Left lung (tissue), 10 donors: Measurements from ENCODE around the gene TAL1. TPM values are rescaled to one million over a fixed set of nuclear protein-coding genes. Genes with fewer than 3 reads are reported as not detected.

Source experiments
- ATAC-seq: fragments of 200-7000 bp; cut with Tn5 transposase; one replicate; pipeline ENCODE4 v1.9.1; 2020; ENCODE audit warnings: moderate library complexity
- DNase-seq, 4 donors: peaks; one replicate each; pipeline ENCODE4 v3.0.0-alpha.2; 2013 to 2020
- H3K27ac ChIP-seq, 2 donors: fragments of 200-600 bp; sonication (generic) in 1 of 2; one replicate each; pipeline versions ENCODE4 v1.5.0 to v1.8.0; 2020 to 2021
- H3K27me3 ChIP-seq, 2 donors: fragments of 200-600 bp; sonication (generic) in 1 of 2; one replicate each; pipeline versions ENCODE4 v1.5.0 to v1.8.0; 2020 to 2021
- H3K36me3 ChIP-seq, 2 donors: fragments of 200-600 bp; sonication (generic) in 1 of 2; one replicate each; pipeline versions ENCODE4 v1.5.0 to v1.8.0; 2020 to 2021
- H3K4me1 ChIP-seq, 2 donors: fragments of 200-600 bp; one replicate each; pipeline ENCODE4 v1.8.0; 2021
- H3K4me3 ChIP-seq, 2 donors: fragments of 200-600 bp; sonication (generic) in 1 of 2; one replicate each; pipeline versions ENCODE4 v1.5.0 to v1.8.0; 2020 to 2021; ENCODE audit warnings: mild to moderate bottlenecking in 1 of 2
- H3K9me3 ChIP-seq, 2 donors: fragments of 200-600 bp; sonication (generic) in 1 of 2; one replicate each; pipeline versions ENCODE4 v1.5.0 to v1.8.0; 2020 to 2021
- intact Hi-C, 2 donors: fragments of 100-400 bp; cut with DNase I; formaldehyde crosslinking; loops; one replicate each; pipeline versions ENCODE4 v1.11.2 to v1.14.2; 2022
- polyA plus RNA-seq, 6 donors: library from polyadenylated mRNA; unstranded; fragments of 120-200 nt; gene quantifications; one replicate each; pipeline ENCODE4 v1.2.1, GENCODE V29; 2013; ENCODE audit not compliant: insufficient read length in 6 of 6
- total RNA-seq, 2 donors: library from RNA; stranded (reverse); fragmentation: NEBNext Ultra II Directional; extraction: Animal tissue kit (Norgen Biotek cat#: 25700); gene quantifications; one replicate each; pipeline ENCODE4 v1.2.1, GENCODE V29; 2021
- TF ChIP-seq, protein P1 (sequence below), 2 donors: fragments of 200-600 bp; sonication (generic) in 1 of 2; IDR thresholded peaks; one replicate each; pipeline versions ENCODE4 v1.5.0 to v1.8.0; 2021; ENCODE audit warnings: antibody characterized with exemption in 2 of 2
- donor health status: DM: no; HTN: yes; CAD: no.
- donor health status: DM: no; HTN: no; CAD: no.

The TAL1 gene
- total and polyA plus RNA-seq, 8 donors: 8.4 to 13.3 (median 9.5) TPM

GRCh38 chr1:47235241-47235681 lies 3.2 kb upstream of the TAL1 start:
- Histone ChIP-seq H3K27me3 (peaks cover 40 to 67% of the 10 kb centered on the region in 2 donors), H3K4me1 (peaks cover 0 to 30% of the 10 kb centered on the region in 2 donors), H3K36me3 (no peaks in the 10 kb centered on the region), H3K4me3 (no peak overlapping the region), H3K9me3 (no peaks in the 10 kb centered on the region), H3K27ac (peak overlapping the region; percentile 49 to 65)
- TF ChIP-seq, protein P1, sequence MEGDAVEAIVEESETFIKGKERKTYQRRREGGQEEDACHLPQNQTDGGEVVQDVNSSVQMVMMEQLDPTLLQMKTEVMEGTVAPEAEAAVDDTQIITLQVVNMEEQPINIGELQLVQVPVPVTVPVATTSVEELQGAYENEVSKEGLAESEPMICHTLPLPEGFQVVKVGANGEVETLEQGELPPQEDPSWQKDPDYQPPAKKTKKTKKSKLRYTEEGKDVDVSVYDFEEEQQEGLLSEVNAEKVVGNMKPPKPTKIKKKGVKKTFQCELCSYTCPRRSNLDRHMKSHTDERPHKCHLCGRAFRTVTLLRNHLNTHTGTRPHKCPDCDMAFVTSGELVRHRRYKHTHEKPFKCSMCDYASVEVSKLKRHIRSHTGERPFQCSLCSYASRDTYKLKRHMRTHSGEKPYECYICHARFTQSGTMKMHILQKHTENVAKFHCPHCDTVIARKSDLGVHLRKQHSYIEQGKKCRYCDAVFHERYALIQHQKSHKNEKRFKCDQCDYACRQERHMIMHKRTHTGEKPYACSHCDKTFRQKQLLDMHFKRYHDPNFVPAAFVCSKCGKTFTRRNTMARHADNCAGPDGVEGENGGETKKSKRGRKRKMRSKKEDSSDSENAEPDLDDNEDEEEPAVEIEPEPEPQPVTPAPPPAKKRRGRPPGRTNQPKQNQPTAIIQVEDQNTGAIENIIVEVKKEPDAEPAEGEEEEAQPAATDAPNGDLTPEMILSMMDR (IDR thresholded peaks at IDR 0.05): no peak
- ATAC-seq (peak; percentile 25), DNase-seq (peak in 1 of 4 donors; percentile 78)
- intact Hi-C loops: no loop called here

DNA sequence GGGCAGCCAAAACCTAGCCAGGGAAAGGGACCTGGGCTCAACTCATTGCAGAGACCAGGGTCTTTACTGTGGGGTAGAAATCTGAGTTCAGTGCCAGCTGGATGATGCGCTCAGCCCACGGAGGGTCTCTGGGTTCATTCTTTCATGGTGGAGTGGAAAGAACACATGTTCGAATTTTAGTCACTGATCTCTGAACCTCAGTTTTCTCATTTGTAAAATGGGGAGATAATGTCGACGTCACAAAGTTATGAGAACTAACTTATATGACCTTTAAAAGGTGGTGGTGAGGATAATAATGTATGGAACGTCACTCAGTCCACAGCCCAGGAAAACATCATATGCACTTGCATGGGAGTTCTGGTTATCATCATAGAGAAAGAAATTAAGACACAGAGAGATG lies 1.2 kb upstream of the TAL1 start:
- peaks cover 0 to 32% of the 10 kb centered on the region in 2 donors for H3K4me1 ChIP-seq

GRCh38 chr1:47231301-47232186 lies 481 bp downstream of the TAL1 start:
- peak overlapping the region; percentile 18 to 44 for H3K4me3 ChIP-seq
- no peaks in the 10 kb centered on the region for H3K36me3 ChIP-seq
- DNase-seq (peak in 2 of 4 donors; percentile 53 to 81), ATAC-seq (peak; percentile 39)
- peaks cover 0 to 38% of the 10 kb centered on the region in 2 donors for H3K4me1 ChIP-seq
- peaks cover 76 to 96% of the 10 kb centered on the region in 2 donors for H3K27me3 ChIP-seq
- TF ChIP-seq, protein P1 (IDR thresholded peaks at IDR 0.05): no peak
- H3K9me3 ChIP-seq: no peaks in the 10 kb centered on the region
- intact Hi-C loops: no loop called here
- H3K27ac ChIP-seq: peak overlapping the region; percentile 70 to 79

More for the DNA sequence above, 1.2 kb upstream of the TAL1 start:
- Histone ChIP-seq H3K27ac (no peak overlapping the region), H3K36me3 (no peaks in the 10 kb centered on the region), H3K9me3 (no peaks in the 10 kb centered on the region), H3K4me3 (no peak overlapping the region), H3K27me3 (peaks cover 61 to 87% of the 10 kb centered on the region in 2 donors)
- ATAC-seq: no peak
- TF ChIP-seq, protein P1 (IDR thresholded peaks at IDR 0.05): no peak
- intact Hi-C loops: no loop called here
- DNase-seq: no peak

DNA sequence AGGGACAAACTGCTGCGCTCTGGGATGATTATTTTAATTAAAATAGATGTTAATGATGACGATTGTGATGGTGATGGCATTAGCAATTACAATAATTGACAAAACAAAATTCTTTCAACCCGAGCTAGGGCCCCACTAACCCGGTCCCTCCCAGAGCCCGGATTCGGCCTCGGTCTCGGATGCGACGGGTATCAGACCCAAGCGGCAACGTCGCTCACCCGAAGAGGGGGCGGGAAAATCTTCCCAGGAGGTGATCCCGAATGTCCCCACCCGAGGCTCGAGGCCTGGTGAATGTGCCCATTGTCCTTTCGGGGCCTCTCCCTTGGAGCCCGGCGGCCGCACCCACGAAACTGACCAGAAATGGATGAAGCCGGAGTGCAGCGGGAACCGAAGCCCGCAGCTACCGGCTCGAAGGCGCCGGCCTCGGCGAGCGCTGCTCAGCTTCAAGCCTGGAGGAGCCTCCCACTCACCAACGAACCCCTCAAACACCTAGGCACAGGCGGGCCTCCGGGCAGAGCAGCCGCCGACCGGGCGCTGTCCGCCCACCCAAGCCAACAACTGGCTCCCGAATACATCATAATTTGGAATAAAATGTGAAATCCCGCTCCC lies 1.2 kb downstream of the TAL1 start:
- ATAC-seq (no peak), DNase-seq (peak in 1 of 4 donors; percentile 77)
- intact Hi-C loops: no loop called here
- Histone ChIP-seq H3K4me1 (peaks cover 0 to 43% of the 10 kb centered on the region in 2 donors), H3K27ac (peak overlapping the region; percentile 70 to 79), H3K36me3 (no peaks in the 10 kb centered on the region), H3K9me3 (no peaks in the 10 kb centered on the region), H3K4me3 (peak overlapping the region; percentile 18 to 44), H3K27me3 (peaks cover 84 to 100% of the 10 kb centered on the region in 2 donors)
- TF ChIP-seq, protein P1 (IDR thresholded peaks at IDR 0.05): no peak
